ENCODE results near the gene NBL1. TPM values are rescaled to one million over a fixed set of nuclear protein-coding genes. Genes with fewer than 3 reads are reported as not detected.

NBL1 gene
- total RNA-seq, 1 donor, result 105 TPM

- no peak overlapping the region for H3K4me3 ChIP-seq (ENCODE audit: low read depth, low read length)
- no peak for TF ChIP-seq CTCF (IDR thresholded peaks at IDR 0.05; ENCODE audit: insufficient read depth, low read length)
- DNase-seq (ENCODE audit: low read depth), result no peak
These were observed 30.9 kb upstream of the NBL1 start for GRCh38 chr1:19613171-19613703.

GRCh38 chr1:19615438-19615837 is 28.7 kb upstream of the NBL1 start:
- H3K4me3 ChIP-seq (ENCODE audit: low read depth, low read length), result no peak overlapping the region
- no peak for TF ChIP-seq CTCF (IDR thresholded peaks at IDR 0.05; ENCODE audit: insufficient read depth, low read length)
- DNase-seq (ENCODE audit: low read depth), result no peak

GRCh38 chr1:19616489-19616888 is 27.6 kb upstream of the NBL1 start:
- H3K4me3 ChIP-seq (ENCODE audit: low read depth, low read length), result no peak overlapping the region
- TF ChIP-seq CTCF (IDR thresholded peaks at IDR 0.05; ENCODE audit: insufficient read depth, low read length), result no peak
- peak; percentile 64 for DNase-seq (ENCODE audit: low read depth)

DNA sequence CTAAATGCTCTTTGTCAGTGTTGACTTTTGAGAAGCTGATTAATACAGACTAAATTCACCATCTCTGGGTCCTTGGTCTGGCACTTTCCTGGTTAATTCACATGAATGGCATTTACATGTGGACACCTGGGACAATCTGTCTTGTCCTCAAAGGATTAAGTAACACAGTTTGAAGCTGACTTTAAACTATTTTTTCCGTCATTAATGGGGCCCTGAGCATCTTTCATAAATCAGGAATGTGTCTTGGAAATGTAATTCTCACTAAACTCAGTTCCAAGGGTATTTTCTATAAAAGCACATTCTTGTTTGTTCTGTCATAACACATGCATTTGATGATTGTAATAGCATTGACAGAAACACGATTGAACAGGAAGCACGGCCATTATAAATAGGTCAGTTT is 26.7 kb upstream of the NBL1 start:
- DNase-seq (ENCODE audit: low read depth), result no peak
- no peak for TF ChIP-seq CTCF (IDR thresholded peaks at IDR 0.05; ENCODE audit: insufficient read depth, low read length)
- H3K4me3 ChIP-seq (ENCODE audit: low read depth, low read length), result no peak overlapping the region

DNA sequence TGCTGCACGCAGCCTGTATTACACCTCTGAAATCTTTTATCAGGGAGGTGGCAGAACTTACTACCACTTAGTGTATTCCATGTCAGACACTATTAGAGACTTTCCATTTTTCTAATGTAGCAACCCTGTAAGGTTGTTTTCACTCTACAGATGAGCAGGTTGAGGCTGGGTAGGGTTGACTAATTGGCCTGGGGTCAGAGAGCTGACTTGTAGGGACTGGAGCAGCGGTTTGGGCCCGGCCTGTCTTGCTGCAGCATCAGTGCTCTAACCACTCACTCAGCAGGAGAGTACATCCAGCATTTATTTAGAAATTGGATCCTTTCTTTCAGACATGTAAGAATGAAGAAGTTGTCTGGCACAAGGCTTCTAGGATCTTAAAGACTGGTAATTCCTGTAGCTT is 25.7 kb upstream of the NBL1 start:
- no peak for DNase-seq (ENCODE audit: low read depth)
- H3K4me3 ChIP-seq (ENCODE audit: low read depth, low read length), result no peak overlapping the region
- no peak for TF ChIP-seq CTCF (IDR thresholded peaks at IDR 0.05; ENCODE audit: insufficient read depth, low read length)

DNA sequence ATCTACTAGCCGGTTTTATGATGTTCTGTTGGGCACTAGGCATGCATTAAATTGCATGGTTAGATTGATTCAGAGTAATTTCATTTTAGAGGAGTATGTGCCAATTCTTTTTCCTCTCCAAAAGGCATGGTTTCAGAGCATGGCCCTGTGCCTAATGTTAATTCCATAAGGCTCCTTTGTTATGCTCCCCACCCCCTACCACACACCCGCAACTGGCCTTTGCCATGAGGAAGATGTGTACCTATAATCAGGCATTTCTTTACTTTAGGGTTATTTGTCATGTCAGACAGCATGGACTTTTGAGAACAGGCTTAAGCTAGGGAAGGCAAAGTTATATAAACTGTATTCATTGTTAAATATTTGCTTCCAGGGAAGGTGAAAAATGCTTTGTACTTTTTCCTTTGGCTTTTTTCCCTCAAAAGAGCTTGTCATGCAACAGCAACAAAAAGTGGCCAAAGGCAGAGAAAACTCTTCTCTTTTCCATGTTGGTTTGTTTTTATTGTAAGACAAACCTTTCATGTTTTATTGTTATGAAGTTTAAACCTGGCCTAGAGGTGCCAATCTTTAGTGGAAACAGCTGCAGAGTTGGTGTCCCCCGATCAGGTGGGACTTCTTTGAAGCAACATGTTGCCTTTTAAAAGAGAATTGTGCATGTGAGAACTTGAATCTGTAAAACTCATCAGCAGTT is 24.3 kb upstream of the NBL1 start:
- H3K4me3 ChIP-seq (ENCODE audit: low read depth, low read length), result no peak overlapping the region
- TF ChIP-seq CTCF (IDR thresholded peaks at IDR 0.05; ENCODE audit: insufficient read depth, low read length), result no peak
- peak; percentile 37 for DNase-seq (ENCODE audit: low read depth)

DNA sequence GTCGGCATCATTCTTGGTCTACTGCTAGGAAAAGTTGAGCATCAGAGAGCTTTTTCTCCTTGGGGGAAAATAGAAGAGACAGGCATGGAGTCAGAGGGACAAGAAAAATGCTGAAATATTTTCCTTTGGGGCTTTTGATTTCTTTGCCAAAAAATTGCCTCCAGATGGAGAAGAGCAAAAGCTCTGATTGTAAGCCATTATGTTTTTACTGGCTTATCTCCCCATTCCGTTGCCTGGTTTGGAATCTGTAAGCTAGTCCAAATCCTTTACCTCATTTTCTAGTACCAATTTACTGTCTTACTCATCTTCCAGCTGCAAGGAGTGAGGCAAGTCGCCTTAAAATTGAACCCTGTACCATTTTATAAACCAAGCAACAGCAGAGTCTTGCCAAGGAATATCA is 23.3 kb upstream of the NBL1 start:
- no peak for TF ChIP-seq CTCF (IDR thresholded peaks at IDR 0.05; ENCODE audit: insufficient read depth, low read length)
- DNase-seq (ENCODE audit: low read depth), result peak; percentile 88
- H3K4me3 ChIP-seq (ENCODE audit: low read depth, low read length), result no peak overlapping the region
